Bronchial epithelial cell (primary cell): ENCODE measurements around the gene UST. TPM values are rescaled to one million over a fixed set of nuclear protein-coding genes. Genes with fewer than 3 reads are reported as not detected.

Source experiments
- DNase-seq: peaks from one replicate; pipeline ENCODE4 v3.0.0-alpha.2; 2010; ENCODE audit warnings: low read depth
- FAIRE-seq: peaks from 2 replicates; lab custom pipeline; 2011; peaks lifted over from hg19 to GRCh38; lab: Jason Lieb, UNC
- H3K27me3 ChIP-seq: 2 replicates; pipeline ENCODE4 v1.5.1; 2011; ENCODE audit warnings: low read length; ENCODE audit not compliant: control insufficient read depth, insufficient read depth
- H3K36me3 ChIP-seq: 2 replicates; pipeline ENCODE4 v1.5.1; 2011; ENCODE audit warnings: low read length; ENCODE audit not compliant: control insufficient read depth, insufficient read depth
- H3K4me3 ChIP-seq: 2 replicates; pipeline ENCODE4 v1.5.1; 2011; ENCODE audit warnings: mild to moderate bottlenecking, low read depth, low read length, control low read depth
- CTCF ChIP-seq: IDR thresholded peaks from 2 replicates; pipeline ENCODE4 v1.5.1; 2011; ENCODE audit warnings: mild to moderate bottlenecking, moderate library complexity, low read length, control low read depth, inconsistent platforms; ENCODE audit not compliant: insufficient read depth, severe bottlenecking
- total RNA-seq: library from RNA; depleted of rRNA; stranded (reverse); fragments of >200 nt; gene quantifications from 2 replicates; pipeline ENCODE4 v1.2.1, GENCODE V29; 2014

The UST gene
- total RNA-seq, 1 donor from 2014 or later: 18.7 TPM

- DNase-seq (peak; percentile 37), FAIRE-seq (no peak)
- TF ChIP-seq CTCF: no peak
- H3K27me3 ChIP-seq: no peaks in the 10 kb centered on the region
- H3K4me3 ChIP-seq: no peak overlapping the region
- no peaks in the 10 kb centered on the region for H3K36me3 ChIP-seq
Observed at GRCh38 chr6:148959008-148959407, 212.2 kb downstream of the UST start.

- Histone ChIP-seq H3K27me3 (no peaks in the 10 kb centered on the region), H3K4me3 (no peak overlapping the region), H3K36me3 (no peaks in the 10 kb centered on the region)
- TF ChIP-seq CTCF: no peak
- DNase-seq (no peak), FAIRE-seq (no peak)
Observed at GRCh38 chr6:148959501-148959900, 212.7 kb downstream of the UST start.

- no peaks in the 10 kb centered on the region for H3K36me3 ChIP-seq
- H3K27me3 ChIP-seq: no peaks in the 10 kb centered on the region
- TF ChIP-seq CTCF: no peak
- FAIRE-seq (peak; percentile 7), DNase-seq (no peak)
- H3K4me3 ChIP-seq: no peak overlapping the region
Observed at GRCh38 chr6:148962854-148963515, 216.2 kb downstream of the UST start.

- Histone ChIP-seq H3K4me3 (no peak overlapping the region), H3K27me3 (no peaks in the 10 kb centered on the region), H3K36me3 (no peaks in the 10 kb centered on the region)
- DNase-seq (no peak), FAIRE-seq (no peak)
- no peak for TF ChIP-seq CTCF
Observed at GRCh38 chr6:148963738-148964137, 216.9 kb downstream of the UST start.

- no peak for FAIRE-seq
- H3K36me3 ChIP-seq: no peaks in the 10 kb centered on the region
- no peak for TF ChIP-seq CTCF
- no peaks in the 10 kb centered on the region for H3K27me3 ChIP-seq
- no peak overlapping the region for H3K4me3 ChIP-seq
- DNase-seq: no peak
Observed at GRCh38 chr6:148964467-148964866, 217.6 kb downstream of the UST start.

- FAIRE-seq: peak; percentile 7
- DNase-seq: no peak
- Histone ChIP-seq H3K27me3 (no peaks in the 10 kb centered on the region), H3K36me3 (no peaks in the 10 kb centered on the region), H3K4me3 (no peak overlapping the region)
- TF ChIP-seq CTCF: no peak
Observed at GRCh38 chr6:148965287-148965686, 218.5 kb downstream of the UST start.
